GM12873 (cell line): ENCODE results near the gene PCNX1.

Experiments used
- CTCF ChIP-seq: IDR thresholded peaks from 2 replicates; pipeline ENCODE4 v1.5.1; 2012; ENCODE audit warnings: low read depth, mild to moderate bottlenecking, moderate library complexity, low read length, control low read depth; ENCODE audit not compliant: insufficient read depth; ENCODE audit errors: missing control alignments

Gene PCNX1

GRCh38 chr14:70962935-70963334, 55.7 kb downstream of the PCNX1 start:
- no peak for TF ChIP-seq CTCF

GRCh38 chr14:70964492-70964891, 57.2 kb downstream of the PCNX1 start:
- TF ChIP-seq CTCF = no peak

GRCh38 chr14:70971560-70971959, 64.3 kb downstream of the PCNX1 start:
- no peak for TF ChIP-seq CTCF

- peak; percentile 85 for TF ChIP-seq CTCF
Measured at GRCh38 chr14:70972107-70972976, 65.1 kb downstream of the PCNX1 start.

GRCh38 chr14:70976591-70976990, 69.3 kb downstream of the PCNX1 start:
- no peak for TF ChIP-seq CTCF

- no peak for TF ChIP-seq CTCF
Measured at GRCh38 chr14:70981000-70981952, 74.0 kb downstream of the PCNX1 start.

GRCh38 chr14:70982200-70982599, 74.9 kb downstream of the PCNX1 start:
- no peak for TF ChIP-seq CTCF
